Smooth muscle cell (in vitro differentiated cells): Measurements from ENCODE around the gene EIF4G1. TPM values are rescaled to one million over a fixed set of nuclear protein-coding genes. Genes with fewer than 3 reads are reported as not detected.

ENCODE experiments used
- DNase-seq: peaks from one replicate; lab custom pipeline; 2025; ENCODE audit not compliant: unreplicated experiment; lab: John Stamatoyannopoulos, UW
- H2AFZ ChIP-seq: fragments of 200-600 bp; sonication (generic); 2 replicates; pipeline ENCODE4 v1.6.0; 2016; ENCODE audit warnings: antibody characterized with exemption, low read depth, mild to moderate bottlenecking
- H3F3A ChIP-seq: fragments of 200-600 bp; sonication (generic); 2 replicates; pipeline ENCODE4 v1.6.0; 2017; ENCODE audit warnings: antibody characterized with exemption, low read depth
- H3K27ac ChIP-seq: fragments of 200-600 bp; sonication (generic); 2 replicates; pipeline ENCODE4 v1.5.1; 2016; ENCODE audit warnings: low read depth, mild to moderate bottlenecking
- H3K27me3 ChIP-seq: fragments of 200-600 bp; sonication (generic); 2 replicates; pipeline ENCODE4 v1.6.1; 2016; ENCODE audit warnings: low read depth, mild to moderate bottlenecking
- H3K36me3 ChIP-seq: fragments of 200-600 bp; sonication (generic); 2 replicates; pipeline ENCODE4 v1.5.1; 2016; ENCODE audit warnings: low read depth
- H3K4me1 ChIP-seq: fragments of 200-600 bp; sonication (generic); 2 replicates; pipeline ENCODE4 v1.5.1; 2016; ENCODE audit warnings: low read depth
- H3K4me2 ChIP-seq: fragments of 200-600 bp; sonication (generic); 2 replicates; pipeline ENCODE4 v1.6.0; 2016; ENCODE audit warnings: mild to moderate bottlenecking
- H3K4me3 ChIP-seq: fragments of 200-600 bp; sonication (generic); 2 replicates; pipeline ENCODE4 v1.5.1; 2016; ENCODE audit warnings: mild to moderate bottlenecking
- H3K79me2 ChIP-seq: fragments of 200-600 bp; sonication (generic); 2 replicates; pipeline ENCODE4 v1.6.0; 2016; ENCODE audit warnings: low read depth, mild to moderate bottlenecking
- H3K9ac ChIP-seq: fragments of 200-600 bp; sonication (generic); 2 replicates; pipeline ENCODE4 v1.6.0; 2016; ENCODE audit warnings: low read depth
- H3K9me3 ChIP-seq: fragments of 200-600 bp; sonication (generic); replicated peaks from 2 replicates; pipeline ENCODE4 v1.5.1; 2016; ENCODE audit warnings: low read depth
- H4K20me1 ChIP-seq: fragments of 200-600 bp; sonication (generic); 2 replicates; pipeline ENCODE4 v1.6.0; 2016; ENCODE audit warnings: low read depth
- WGBS: methylation state at CpG from one replicate; pipeline ENCODE4 v1.1.7; 2016; ENCODE audit warnings: low lambda C conversion rate; 5-methylcytosine and 5-hydroxymethylcytosine counted together
- polyA plus RNA-seq: library from polyadenylated mRNA; unstranded; fragments of >200 nt; fragmentation: Nextera tagmentation; extraction: Ambion mirVana; gene quantifications from 2 replicates; pipeline ENCODE4 v1.2.1, GENCODE V29; 2016
- total RNA-seq: library from RNA; depleted of rRNA; stranded (reverse); fragments of >200 nt; gene quantifications from 2 replicates; pipeline ENCODE4 v1.2.3, GENCODE V29; 2014
- TF ChIP-seq, protein P1 (sequence below): fragments of 200-600 bp; sonication (generic); IDR thresholded peaks from 2 replicates; pipeline ENCODE4 v1.5.1; 2017; ENCODE audit warnings: borderline replicate concordance, mild to moderate bottlenecking, antibody characterized with exemption; ENCODE audit not compliant: insufficient read depth, poor library complexity, severe bottlenecking

The EIF4G1 gene
- total and polyA plus RNA-seq, 2 experiments from 2014 or later: 171 to 198 TPM

DNA sequence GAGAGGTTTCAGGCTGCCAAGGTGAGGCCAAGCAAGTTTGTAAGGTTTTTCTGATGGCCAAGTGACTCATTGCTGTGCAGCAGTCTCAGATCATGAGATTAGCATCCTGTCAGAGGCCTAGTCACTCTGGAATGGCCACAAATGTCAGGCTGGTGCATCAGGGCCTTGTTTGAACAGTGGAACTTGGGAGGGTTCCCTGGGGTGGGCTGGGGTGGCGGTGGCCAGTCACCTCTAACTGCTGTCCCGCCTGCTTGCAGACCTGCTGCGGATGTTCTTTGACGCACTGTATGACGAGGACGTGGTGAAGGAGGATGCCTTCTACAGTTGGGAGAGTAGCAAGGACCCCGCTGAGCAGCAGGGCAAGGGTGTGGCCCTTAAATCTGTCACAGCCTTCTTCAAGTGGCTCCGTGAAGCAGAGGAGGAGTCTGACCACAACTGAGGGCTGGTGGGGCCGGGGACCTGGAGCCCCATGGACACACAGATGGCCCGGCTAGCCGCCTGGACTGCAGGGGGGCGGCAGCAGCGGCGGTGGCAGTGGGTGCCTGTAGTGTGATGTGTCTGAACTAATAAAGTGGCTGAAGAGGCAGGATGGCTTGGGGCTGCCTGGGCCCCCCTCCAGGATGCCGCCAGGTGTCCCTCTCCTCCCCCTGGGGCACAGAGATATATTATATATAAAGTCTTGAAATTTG is 20.2 kb downstream of the EIF4G1 start:
- peaks cover 33% of the 10 kb centered on the region for H3K79me2 ChIP-seq
- H3K27ac ChIP-seq: peak overlapping the region; percentile 100
- H4K20me1 ChIP-seq: peaks cover 79% of the 10 kb centered on the region
- TF ChIP-seq, protein P1, sequence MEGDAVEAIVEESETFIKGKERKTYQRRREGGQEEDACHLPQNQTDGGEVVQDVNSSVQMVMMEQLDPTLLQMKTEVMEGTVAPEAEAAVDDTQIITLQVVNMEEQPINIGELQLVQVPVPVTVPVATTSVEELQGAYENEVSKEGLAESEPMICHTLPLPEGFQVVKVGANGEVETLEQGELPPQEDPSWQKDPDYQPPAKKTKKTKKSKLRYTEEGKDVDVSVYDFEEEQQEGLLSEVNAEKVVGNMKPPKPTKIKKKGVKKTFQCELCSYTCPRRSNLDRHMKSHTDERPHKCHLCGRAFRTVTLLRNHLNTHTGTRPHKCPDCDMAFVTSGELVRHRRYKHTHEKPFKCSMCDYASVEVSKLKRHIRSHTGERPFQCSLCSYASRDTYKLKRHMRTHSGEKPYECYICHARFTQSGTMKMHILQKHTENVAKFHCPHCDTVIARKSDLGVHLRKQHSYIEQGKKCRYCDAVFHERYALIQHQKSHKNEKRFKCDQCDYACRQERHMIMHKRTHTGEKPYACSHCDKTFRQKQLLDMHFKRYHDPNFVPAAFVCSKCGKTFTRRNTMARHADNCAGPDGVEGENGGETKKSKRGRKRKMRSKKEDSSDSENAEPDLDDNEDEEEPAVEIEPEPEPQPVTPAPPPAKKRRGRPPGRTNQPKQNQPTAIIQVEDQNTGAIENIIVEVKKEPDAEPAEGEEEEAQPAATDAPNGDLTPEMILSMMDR: no peak
- peak overlapping the region; percentile 97 for H3K9ac ChIP-seq
- no peak for DNase-seq
- peaks cover 19% of the 10 kb centered on the region for H3K4me1 ChIP-seq
- H3K9me3 ChIP-seq: no peaks in the 10 kb centered on the region
- no peak overlapping the region for H3K4me3 ChIP-seq
- H3K4me2 ChIP-seq: no peak overlapping the region
- peaks cover 44% of the 10 kb centered on the region for H3F3A ChIP-seq
- H3K27me3 ChIP-seq: no peaks in the 10 kb centered on the region
- H3K36me3 ChIP-seq: peaks cover 5% of the 10 kb centered on the region
- no peak overlapping the region for H2AFZ ChIP-seq
- 74% methylated on average over 15 of the region's 15 CpGs for WGBS

DNA sequence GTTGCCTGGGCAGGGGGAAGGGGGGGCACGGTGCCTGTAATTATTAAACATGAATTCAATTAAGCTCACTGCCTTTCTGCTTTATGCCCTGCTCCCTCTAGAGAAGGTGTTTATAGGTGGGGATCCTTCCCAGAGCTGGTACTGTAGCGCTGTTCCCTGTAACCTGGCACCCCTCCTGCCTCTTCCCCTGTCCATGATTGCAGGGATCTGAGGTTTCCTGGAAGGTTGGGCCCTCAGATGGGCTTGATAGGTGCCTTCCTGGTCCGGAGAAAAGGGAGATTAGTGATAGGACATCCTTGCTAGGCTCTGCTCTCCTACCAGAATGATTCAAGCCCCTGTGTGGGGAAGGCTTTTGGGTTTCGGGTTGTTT is 20.9 kb downstream of the EIF4G1 start:
- peaks cover 3% of the 10 kb centered on the region for H3K36me3 ChIP-seq
- TF ChIP-seq, protein P1: no peak
- H4K20me1 ChIP-seq: peaks cover 79% of the 10 kb centered on the region
- DNase-seq: no peak
- H3K9me3 ChIP-seq: no peaks in the 10 kb centered on the region
- H3K4me3 ChIP-seq: peak overlapping the region; percentile 88
- H3K4me2 ChIP-seq: peak overlapping the region; percentile 95
- H3K79me2 ChIP-seq: peaks cover 26% of the 10 kb centered on the region
- H3K27ac ChIP-seq: peak overlapping the region; percentile 100
- H3K27me3 ChIP-seq: no peaks in the 10 kb centered on the region
- H3K9ac ChIP-seq: peak overlapping the region; percentile 97
- 57% methylated on average over 4 of the region's 4 CpGs for WGBS
- peaks cover 39% of the 10 kb centered on the region for H3F3A ChIP-seq
- no peak overlapping the region for H2AFZ ChIP-seq
- H3K4me1 ChIP-seq: peaks cover 19% of the 10 kb centered on the region

DNA sequence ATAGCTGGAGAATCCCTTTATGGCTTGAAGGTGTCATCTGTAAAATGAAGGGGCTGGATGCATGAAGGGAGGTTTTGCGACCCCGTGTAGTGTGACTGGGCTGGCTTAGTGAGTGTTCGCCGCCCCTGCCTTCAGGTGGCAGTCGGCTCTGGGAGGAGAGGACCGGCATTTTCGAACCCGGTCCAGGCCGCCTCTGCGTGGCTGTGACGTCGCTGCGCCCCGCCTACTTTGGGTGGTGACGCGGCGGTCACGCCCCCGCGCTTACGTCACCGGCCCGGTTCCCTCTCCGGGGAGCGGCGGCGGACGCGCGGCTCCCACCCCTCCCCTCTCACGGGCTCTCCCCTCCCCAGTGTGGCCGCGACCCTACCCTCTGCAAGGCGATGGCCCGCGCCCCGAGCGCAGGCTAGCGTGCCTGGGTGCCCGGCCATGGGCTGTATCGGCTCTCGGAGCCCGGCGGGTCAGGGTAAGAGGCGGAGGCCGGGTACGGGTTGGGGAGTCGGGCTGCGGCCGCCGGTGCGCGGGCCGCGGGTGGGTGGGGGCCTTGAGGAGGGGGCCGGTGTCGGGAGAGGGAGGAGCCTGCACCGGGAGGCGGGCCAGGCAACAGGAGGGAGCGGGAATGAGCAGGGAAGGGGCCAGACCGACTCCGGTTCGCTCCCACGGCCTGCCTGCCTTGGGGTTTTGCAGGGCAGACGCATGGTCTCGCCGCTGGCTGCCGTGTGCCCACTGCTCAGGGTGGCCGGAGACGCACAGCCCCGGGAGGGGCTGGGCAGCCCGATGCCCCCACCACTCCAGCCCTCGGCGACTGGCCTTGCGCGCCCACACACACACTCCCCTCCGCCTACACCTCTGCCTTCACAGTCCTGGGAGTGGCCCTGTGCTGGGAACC is 21.5 kb downstream of the EIF4G1 start:
- Histone ChIP-seq H3K9me3 (no peaks in the 10 kb centered on the region), H3K4me1 (peaks cover 19% of the 10 kb centered on the region), H3K4me3 (peak overlapping the region; percentile 88), H2AFZ (no peak overlapping the region), H3K27me3 (no peaks in the 10 kb centered on the region), H3K79me2 (peaks cover 20% of the 10 kb centered on the region), H4K20me1 (peaks cover 78% of the 10 kb centered on the region), H3F3A (peaks cover 34% of the 10 kb centered on the region), H3K9ac (peak overlapping the region; percentile 97), H3K27ac (peak overlapping the region; percentile 100), H3K4me2 (peak overlapping the region; percentile 95), H3K36me3 (peaks cover 3% of the 10 kb centered on the region)
- peak; percentile 88 for DNase-seq
- WGBS: under 1% methylated on average over 38 of the region's 77 CpGs
- TF ChIP-seq, protein P1: no peak
